HepG2 (cell line): ENCODE measurements around the gene HAUS7. TPM values are rescaled to one million over a fixed set of nuclear protein-coding genes. Genes with fewer than 3 reads are reported as not detected.

ENCODE experiments used
- ATAC-seq: fragments of 200-7000 bp; cut with Tn5 transposase; 3 replicates; pipeline ENCODE4 v1.9.1; 2020; ENCODE audit warnings: mild to moderate bottlenecking, moderate library complexity
- BruUV-seq: library from RNA; stranded (reverse); fragments of 400-500 nt; replicated peaks from 2 replicates; lab custom pipeline; 2021; lab: Mats Ljungman, UMichigan
- CTCF ChIA-PET: fragments of 300-600 bp; formaldehyde crosslinking; extraction: SDS; loops from one replicate; lab custom pipeline; 2021; ENCODE audit warnings: low total read pairs, inconsistent platforms, low intra/inter-chr PET ratio; lab: Yijun Ruan, JAX
- POLR2A ChIA-PET: fragments of 350-600 bp; sonication (Branson Sonifier 250); formaldehyde crosslinking; loops from one replicate; lab custom pipeline; 2020; ENCODE audit warnings: antibody characterized with exemption, inconsistent platforms; lab: Yijun Ruan, JAX
- DNase-seq: peaks from one replicate; pipeline ENCODE4 v3.0.0-alpha.2; 2015; ENCODE audit warnings: low spot score
- FAIRE-seq: peaks from 3 replicates; lab custom pipeline; 2011; peaks lifted over from hg19 to GRCh38; lab: Jason Lieb, UNC
- H2AFZ ChIP-seq: one replicate; pipeline ENCODE4 v1.6.1; 2011; ENCODE audit warnings: low read length, inconsistent platforms
- H3K27ac ChIP-seq: fragments of 300-600 bp; 3 replicates; pipeline ENCODE4 v1.8.0; 2011; ENCODE audit warnings: mixed run types, mild to moderate bottlenecking, mixed read lengths, low read length, inconsistent platforms; ENCODE audit not compliant: insufficient read depth; ENCODE audit errors: extremely low read length
- H3K27me3 ChIP-seq, 2 experiments: fragments of 200-600 bp in 1 of 2; 2 replicates in 1 of 2; 3 replicates in 1 of 2; pipeline versions ENCODE4 v1.6.0 to v1.8.0; 2011; ENCODE audit warnings: low read length in 2 of 2, mild to moderate bottlenecking in 2 of 2, moderate library complexity in 2 of 2, inconsistent platforms in 1 of 2; ENCODE audit not compliant: insufficient read depth in 2 of 2, control insufficient read depth in 1 of 2
- H3K36me3 ChIP-seq, 2 experiments: fragments of 200-600 bp in 1 of 2; replicated peaks in 1 of 2; 2 replicates in 1 of 2; 3 replicates in 1 of 2; pipeline versions ENCODE4 v1.5.1 to v1.8.0; 2011; ENCODE audit warnings: low read length in 2 of 2, inconsistent platforms in 1 of 2; ENCODE audit not compliant: insufficient read depth in 2 of 2, control insufficient read depth in 1 of 2
- H3K4me1 ChIP-seq: 2 replicates; pipeline ENCODE4 v1.5.1; 2012; ENCODE audit warnings: low read length, inconsistent platforms; ENCODE audit not compliant: insufficient read depth
- H3K4me2 ChIP-seq: 2 replicates; pipeline ENCODE4 v1.6.0; 2011; ENCODE audit warnings: low read depth, low read length, inconsistent platforms
- H3K4me3 ChIP-seq, 3 experiments: fragments of 200-600 bp in 1 of 3; sonication (generic), shearing (Covaris generic) in 1 of 3; replicated peaks in 1 of 3; 2 replicates each; pipeline ENCODE4 v1.5.1; 2011 to 2016; ENCODE audit warnings: low read length in 3 of 3, inconsistent platforms in 2 of 3, low read depth in 2 of 3, mild to moderate bottlenecking in 2 of 3, control low read depth in 1 of 3, mixed read lengths in 1 of 3; ENCODE audit not compliant: insufficient read depth in 1 of 3
- H3K79me2 ChIP-seq: one replicate; pipeline ENCODE4 v1.6.1; 2011; ENCODE audit warnings: low read length, inconsistent platforms; ENCODE audit not compliant: insufficient read depth
- H3K9ac ChIP-seq: 2 replicates; pipeline ENCODE4 v1.6.0; 2011; ENCODE audit warnings: mild to moderate bottlenecking, low read depth, low read length, inconsistent platforms; ENCODE audit not compliant: insufficient read depth
- H3K9me3 ChIP-seq: 2 replicates; pipeline ENCODE4 v1.5.1; 2012; ENCODE audit warnings: mild to moderate bottlenecking, low read length
- H4K20me1 ChIP-seq: 2 replicates; pipeline ENCODE4 v1.6.0; 2011; ENCODE audit warnings: inconsistent platforms, mild to moderate bottlenecking, low read length, moderate library complexity; ENCODE audit not compliant: insufficient read depth
- AGO2 ChIP-seq: fragments of 200-400 bp; formaldehyde crosslinking; optimal IDR thresholded peaks from 2 replicates; pipeline ENCODE3; 2017; ENCODE audit warnings: mild to moderate bottlenecking, low read depth, low read length, moderate library complexity
- EHMT2 ChIP-seq: fragments of 200-600 bp; sonication (generic); IDR thresholded peaks from 2 replicates; pipeline ENCODE4 v1.7.0; 2017; ENCODE audit warnings: antibody characterized with exemption, low read depth, low read length, borderline replicate concordance
- GABPB1 ChIP-seq: IDR thresholded peaks from 2 replicates; pipeline ENCODE4 v1.6.1; 2016; ENCODE audit warnings: mild to moderate bottlenecking, missing genetic modification reagents, moderate library complexity, missing compliant biosample characterization
- JDP2 ChIP-seq: sonication (generic); formaldehyde crosslinking; IDR thresholded peaks from 2 replicates; pipeline ENCODE4 v1.8.1; 2022; ENCODE audit warnings: missing genetic modification reagents, borderline replicate concordance
- KLF13 ChIP-seq: sonication (generic); formaldehyde crosslinking; IDR thresholded peaks from 2 replicates; pipeline ENCODE4 v1.4.0; 2020; ENCODE audit warnings: mild to moderate bottlenecking, missing genetic modification reagents
- NFKB2 ChIP-seq: sonication (generic); formaldehyde crosslinking; IDR thresholded peaks from 2 replicates; pipeline ENCODE4 v1.4.0; 2020; ENCODE audit warnings: missing genetic modification reagents, borderline replicate concordance
- SP5 ChIP-seq: IDR thresholded peaks from 2 replicates; pipeline ENCODE4 v1.6.1; 2016; ENCODE audit warnings: low read depth, borderline replicate concordance
- YEATS4 ChIP-seq: sonication (generic); formaldehyde crosslinking; IDR thresholded peaks from 2 replicates; pipeline ENCODE4 v1.4.0; 2020; ENCODE audit warnings: missing genetic modification reagents, borderline replicate concordance
- ZNF317 ChIP-seq: sonication (generic); formaldehyde crosslinking; IDR thresholded peaks from 2 replicates; pipeline ENCODE4 v1.5.0; 2020; ENCODE audit warnings: mild to moderate bottlenecking, missing genetic modification reagents
- ZNF678 ChIP-seq: sonication (generic); formaldehyde crosslinking; IDR thresholded peaks from 2 replicates; pipeline ENCODE4 v1.4.0; 2020; ENCODE audit warnings: mild to moderate bottlenecking, missing genetic modification reagents
- ZNF777 ChIP-seq: sonication (generic); formaldehyde crosslinking; IDR thresholded peaks from 2 replicates; pipeline ENCODE4 v1.4.0; 2020; ENCODE audit warnings: missing genetic modification reagents
- ZSCAN30 ChIP-seq: sonication (generic); formaldehyde crosslinking; IDR thresholded peaks from 2 replicates; pipeline ENCODE4 v1.5.0; 2020; ENCODE audit warnings: mild to moderate bottlenecking, missing genetic modification reagents
- ZZZ3 ChIP-seq: sonication (generic); formaldehyde crosslinking; IDR thresholded peaks from 2 replicates; pipeline ENCODE4 v1.4.0; 2020; ENCODE audit warnings: missing genetic modification reagents, mild to moderate bottlenecking, borderline replicate concordance
- WGBS: methylation state at CpG from one replicate; pipeline ENCODE4 v1.1.6; 2017; ENCODE audit warnings: low lambda C conversion rate; 5-methylcytosine and 5-hydroxymethylcytosine counted together
- in situ Hi-C: cut with HindIII; loops from 2 replicates; pipeline ENCODE4 v1.10.0; 2017; ENCODE audit warnings: low pct_unique_long_range_greater_than_20kb; ENCODE audit not compliant: extremely low pct_ligation_motif_present
- intact Hi-C: fragments of 100-400 bp; cut with micrococcal nuclease; formaldehyde crosslinking; loops from one replicate; pipeline ENCODE4 v1.10.0; 2022; ENCODE audit not compliant: unreplicated experiment
- polyA plus RNA-seq, 8 experiments: library from polyadenylated mRNA; depleted of rRNA in 3 of 8; stranded (reverse) in 7 of 8; unstranded in 1 of 8; fragments of >200 nt; fragmentation: Illumina TruSeq in 4 of 8; extraction: Trizol in 4 of 8; gene quantifications; 2 replicates each; pipeline versions ENCODE4 v1.2.1 to v1.2.3, GENCODE V29; 2011 to 2016; ENCODE audit warnings: low read depth in 4 of 8, missing spikeins in 1 of 8, mixed read lengths in 1 of 8; ENCODE audit not compliant: insufficient read depth in 1 of 8
- total RNA-seq, 5 experiments: library from RNA; depleted of rRNA; stranded (reverse); fragments of >200 nt; fragmentation: Illumina TruSeq; extraction: Trizol; gene quantifications; 2 replicates each; pipeline ENCODE4 v1.2.3, GENCODE V29; 2016; ENCODE audit warnings: low read depth in 1 of 5
- TF ChIP-seq, protein P1 (sequence below): sonication (generic); formaldehyde crosslinking; IDR thresholded peaks from 2 replicates; pipeline ENCODE4 v1.5.0; 2020; ENCODE audit warnings: missing genetic modification reagents

The HAUS7 gene
- total and polyA plus RNA-seq, 2 of the 13 experiments (the other 11 are each of a cell fraction or from before 2014, with no cell fraction given): 10.9 to 42.4 TPM

- in situ Hi-C loops: no loop called here
- CTCF ChIA-PET: no interaction called here
- Histone ChIP-seq H3K27ac (no peak overlapping the region), H3K79me2 (no peaks in the 10 kb centered on the region)
- no peak for TF ChIP-seq SP5 (CRISPR knock-in tag)
- no peak for TF ChIP-seq GABPB1 (CRISPR knock-in tag)
- no peak for TF ChIP-seq JDP2 (CRISPR knock-in tag)
- TF ChIP-seq KLF13: no peak
- TF ChIP-seq YEATS4 (CRISPR knock-in tag): no peak
- no peak for TF ChIP-seq EHMT2
- TF ChIP-seq ZZZ3: no peak
- TF ChIP-seq, all 625 proteins: peak for 0
- DNase-seq: no peak
- intact Hi-C loops: no loop called here
- H3K36me3 ChIP-seq: no peaks in the 10 kb centered on the region
- no TSS peak for BruUV-seq
- H3K9ac ChIP-seq: no peak overlapping the region
- no peaks in the 10 kb centered on the region for H3K27me3 ChIP-seq
- no peak for FAIRE-seq
- no peaks in the 10 kb centered on the region for H4K20me1 ChIP-seq
- no CpG with 5 or more reads among the region's 10 CpGs for WGBS
- no peak for ATAC-seq
- H3K4me1 ChIP-seq: no peaks in the 10 kb centered on the region
- no peak overlapping the region for H2AFZ ChIP-seq
- no peak overlapping the region for H3K4me2 ChIP-seq
- H3K9me3 ChIP-seq: no peaks in the 10 kb centered on the region
- H3K4me3 ChIP-seq: no peak overlapping the region
- POLR2A ChIA-PET: no interaction called here
These were observed 23.8 kb downstream of the HAUS7 start for GRCh38 chrX:153446636-153446936.

DNA sequence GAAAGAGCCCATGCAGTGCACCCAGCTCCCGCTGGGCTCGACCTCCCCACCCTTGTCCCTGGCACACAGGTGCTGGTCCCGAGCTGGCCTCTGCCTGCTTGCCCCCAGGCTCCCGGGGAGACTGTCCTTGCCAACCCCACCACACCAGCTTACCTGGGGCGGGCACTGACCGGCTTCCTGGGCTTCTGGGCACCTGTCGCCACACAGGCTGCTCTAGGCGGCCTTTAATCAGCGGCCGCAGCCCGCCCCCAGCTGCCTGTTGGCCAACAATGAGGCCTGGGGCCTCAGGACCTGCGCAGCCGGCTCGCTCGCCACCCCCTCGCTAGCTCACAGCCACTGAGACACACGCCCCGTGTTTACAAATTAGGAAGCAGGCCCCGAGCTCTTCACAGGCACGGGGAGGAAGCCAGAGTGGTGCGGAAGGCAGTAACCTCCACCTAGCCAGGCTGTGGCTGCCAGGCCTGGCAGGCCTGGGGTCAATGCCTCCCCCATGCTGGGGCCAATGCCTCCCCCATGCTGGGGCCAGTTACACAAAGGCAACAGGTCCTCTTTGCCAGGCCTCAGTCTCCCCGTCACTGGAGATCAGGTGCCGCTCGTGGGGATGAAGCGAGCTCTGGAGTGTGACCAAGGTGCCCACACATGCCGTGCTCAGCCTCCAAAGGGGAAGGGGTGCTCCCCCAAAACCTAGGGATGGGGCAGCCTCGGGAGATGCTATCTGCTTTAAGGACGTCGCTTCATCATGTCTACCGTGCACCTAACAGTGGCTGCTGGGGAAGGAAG, 24.3 kb downstream of the HAUS7 start, which contains the start of gene TREX2:
Gene TREX2, minus strand, starts transcription at position 201 of the 780 bp plus-strand sequence. CDS start 626 bp downstream, outside the sequence.
- H3K36me3 ChIP-seq: no peaks in the 10 kb centered on the region
- no peak for ATAC-seq
- no CpG with 5 or more reads among the region's 30 CpGs for WGBS
- H3K4me3 ChIP-seq: no peak within 1 kb of the TSS
- H3K27me3 ChIP-seq: no peaks in the 10 kb centered on the region
- no peaks in the 10 kb centered on the region for H3K79me2 ChIP-seq
- in situ Hi-C loops: no loop called here
- no peak within 1 kb of the TSS for H3K27ac ChIP-seq
- no peak within 1 kb of the TSS for H3K9ac ChIP-seq
- no peak within 1 kb of the TSS for H2AFZ ChIP-seq
- H3K4me2 ChIP-seq: no peak within 1 kb of the TSS
- no peak for FAIRE-seq
- intact Hi-C loops: no loop called here
- no TSS peak for BruUV-seq
- H3K9me3 ChIP-seq: no peaks in the 10 kb centered on the region
- ChIA-PET CTCF (no interaction called here), POLR2A (no interaction called here)
- H4K20me1 ChIP-seq: no peaks in the 10 kb centered on the region
- no peak for DNase-seq
- no peaks in the 10 kb centered on the region for H3K4me1 ChIP-seq
- TF ChIP-seq ZNF317 (no peak), AGO2 (peak; percentile 36), ZSCAN30 (CRISPR knock-in tag) (no peak), NFKB2 (CRISPR knock-in tag) (no peak), ZNF678 (CRISPR knock-in tag) (no peak), ZNF777 (CRISPR knock-in tag) (no peak)
- TF ChIP-seq, protein P1, sequence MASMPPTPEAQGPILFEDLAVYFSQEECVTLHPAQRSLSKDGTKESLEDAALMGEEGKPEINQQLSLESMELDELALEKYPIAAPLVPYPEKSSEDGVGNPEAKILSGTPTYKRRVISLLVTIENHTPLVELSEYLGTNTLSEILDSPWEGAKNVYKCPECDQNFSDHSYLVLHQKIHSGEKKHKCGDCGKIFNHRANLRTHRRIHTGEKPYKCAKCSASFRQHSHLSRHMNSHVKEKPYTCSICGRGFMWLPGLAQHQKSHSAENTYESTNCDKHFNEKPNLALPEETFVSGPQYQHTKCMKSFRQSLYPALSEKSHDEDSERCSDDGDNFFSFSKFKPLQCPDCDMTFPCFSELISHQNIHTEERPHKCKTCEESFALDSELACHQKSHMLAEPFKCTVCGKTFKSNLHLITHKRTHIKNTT: no peak
- TF ChIP-seq, all 625 proteins: peak for 1
